Measurements from ENCODE around the gene TMEM181.
A peak's percentile ranks its signal among the peaks of the same experiment; 100 is the strongest.
"Not testable (repeated sequence)": the region's sequence is repeated elsewhere in the genome, so short reads cannot be mapped to it uniquely, and the experiment has no call there.

TMEM181 gene

GRCh38 chr6:158595223-158595622 is 35.3 kb downstream of the TMEM181 start:
- no peak for DNase-seq (ENCODE audit: low read depth, low spot score)

GRCh38 chr6:158596861-158597260 is 37.0 kb downstream of the TMEM181 start:
- no peak for DNase-seq (ENCODE audit: low read depth, low spot score)

GRCh38 chr6:158597565-158597964 is 37.7 kb downstream of the TMEM181 start:
- DNase-seq (ENCODE audit: low read depth, low spot score): no peak

- no peak for DNase-seq (ENCODE audit: low read depth, low spot score)
Measured at GRCh38 chr6:158599635-158600034, 39.7 kb downstream of the TMEM181 start.

- DNase-seq (ENCODE audit: low read depth, low spot score): no peak
Measured at GRCh38 chr6:158603261-158604047, 43.6 kb downstream of the TMEM181 start.

GRCh38 chr6:158604048-158604406 is 44.1 kb downstream of the TMEM181 start:
- DNase-seq (ENCODE audit: low read depth, low spot score): no peak

GRCh38 chr6:158605266-158605878 is 45.5 kb downstream of the TMEM181 start:
- peak; percentile 27 for DNase-seq (ENCODE audit: low read depth, low spot score)

- DNase-seq (ENCODE audit: low read depth, low spot score): not testable (repeated sequence)
Measured at GRCh38 chr6:158606011-158606410, 46.1 kb downstream of the TMEM181 start.

GRCh38 chr6:158606935-158607334 is 47.0 kb downstream of the TMEM181 start:
- DNase-seq (ENCODE audit: low read depth, low spot score): no peak

GRCh38 chr6:158607411-158608170 is 47.7 kb downstream of the TMEM181 start:
- no peak for DNase-seq (ENCODE audit: low read depth, low spot score)

- no peak for DNase-seq (ENCODE audit: low read depth, low spot score)
Measured at GRCh38 chr6:158608221-158608620, 48.3 kb downstream of the TMEM181 start.

- DNase-seq (ENCODE audit: low read depth, low spot score): no peak
Measured at GRCh38 chr6:158609455-158610155, 49.7 kb downstream of the TMEM181 start.

- no peak for DNase-seq (ENCODE audit: low read depth, low spot score)
Measured at GRCh38 chr6:158610319-158610968, 50.6 kb downstream of the TMEM181 start.

GRCh38 chr6:158611039-158611438 is 51.1 kb downstream of the TMEM181 start:
- DNase-seq (ENCODE audit: low read depth, low spot score): no peak

GRCh38 chr6:158611541-158612370 is 51.9 kb downstream of the TMEM181 start:
- no peak for DNase-seq (ENCODE audit: low read depth, low spot score)

- not testable (repeated sequence) for DNase-seq (ENCODE audit: low read depth, low spot score)
Measured at GRCh38 chr6:158614606-158615005, 54.7 kb downstream of the TMEM181 start.

GRCh38 chr6:158618289-158618688 is 58.4 kb downstream of the TMEM181 start:
- not testable (repeated sequence) for DNase-seq (ENCODE audit: low read depth, low spot score)

- no peak for DNase-seq (ENCODE audit: low read depth, low spot score)
Measured at GRCh38 chr6:158619922-158620801, 60.3 kb downstream of the TMEM181 start.

- no peak for DNase-seq (ENCODE audit: low read depth, low spot score)
Measured at GRCh38 chr6:158620963-158621693, 61.2 kb downstream of the TMEM181 start.

All from brain pericyte (primary cell).